PC-3 (cell line): ENCODE data around the gene RND3.

ENCODE experiments used
- CTCF ChIP-seq: fragments of 300-600 bp; sonication (generic); conservative IDR thresholded peaks from 2 replicates; pipeline ENCODE4 v1.5.1; 2017; ENCODE audit warnings: antibody characterized with exemption, low read depth, mild to moderate bottlenecking, low read length
- EZH2 ChIP-seq: fragments of 300-600 bp; sonication (generic); IDR thresholded peaks from one replicate; pipeline ENCODE4 v1.6.1; 2017; ENCODE audit warnings: antibody characterized with exemption, mild to moderate bottlenecking, low read length; ENCODE audit not compliant: unreplicated experiment
- EZH2phosphoT487 ChIP-seq: fragments of 300-600 bp; sonication (generic); IDR thresholded peaks from 2 replicates; pipeline ENCODE4 v1.6.1; 2018; ENCODE audit warnings: mild to moderate bottlenecking, antibody characterized with exemption, low read length, borderline replicate concordance

- TF ChIP-seq EZH2phosphoT487 (no peak), CTCF (no peak), EZH2 (no peak)
Measured at GRCh38 chr2:150421126-150421651, 66.3 kb downstream of the RND3 start.
